Measurements from ENCODE around the gene FASTK.
"Not testable (repeated sequence)": the region's sequence is repeated elsewhere in the genome, so short reads cannot be mapped to it uniquely, and the experiment has no call there.

Gene FASTK

DNA sequence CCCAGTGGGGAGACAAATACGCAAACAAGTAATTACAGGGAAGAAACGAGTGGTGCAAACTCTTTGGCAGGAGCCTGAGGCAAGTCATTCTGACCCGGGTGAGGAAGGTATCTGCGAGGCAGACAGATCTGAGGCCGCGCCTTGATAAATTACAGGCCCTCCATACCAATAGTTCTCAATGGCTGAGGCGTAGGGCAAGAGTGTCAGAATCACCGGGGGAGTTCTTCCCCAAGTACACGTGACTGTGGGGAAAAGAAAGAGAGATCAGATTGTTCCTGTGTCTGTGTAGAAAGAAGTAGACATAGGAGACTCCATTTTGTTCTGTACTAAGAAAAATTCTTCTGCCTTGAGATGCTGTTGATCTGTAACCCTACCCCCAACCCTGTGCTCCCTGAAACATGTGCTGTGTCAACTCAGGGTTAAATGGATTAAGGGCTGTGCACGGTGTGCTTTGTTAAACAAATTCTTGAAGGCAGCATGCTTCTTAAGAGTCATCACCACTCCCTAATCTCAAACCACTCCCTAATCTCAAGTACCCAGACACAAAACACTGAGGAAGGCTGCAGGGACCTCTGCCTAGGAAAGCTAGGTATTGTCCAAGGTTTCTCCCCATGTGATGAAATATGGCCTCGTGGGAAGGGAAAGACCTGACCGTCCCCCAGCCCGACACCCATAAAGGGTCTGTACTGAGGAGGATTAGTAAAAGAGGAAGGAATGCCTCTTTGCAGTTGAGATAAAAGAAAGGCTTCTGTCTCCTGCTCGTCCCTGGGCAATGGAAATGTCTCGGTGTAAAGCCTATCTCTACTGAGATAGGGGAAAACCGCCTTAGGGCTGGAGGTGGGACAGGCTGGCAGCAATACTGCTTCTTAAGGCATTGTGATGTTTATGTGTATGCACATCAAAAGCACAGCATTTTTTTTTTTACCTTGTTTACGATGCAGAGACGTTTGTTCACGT, 53.6 kb downstream of the FASTK start:
- DNase-seq (ENCODE audit: low spot score): not testable (repeated sequence)
